ENCODE measurements around the gene UVRAG.
"Not testable (repeated sequence)": the region's sequence is repeated elsewhere in the genome, so short reads cannot be mapped to it uniquely, and the experiment has no call there.

UVRAG gene

GRCh38 chr11:75878933-75879332 is 63.9 kb downstream of the UVRAG start:
- no peak for TF ChIP-seq CTCF (IDR thresholded peaks at IDR 0.05; ENCODE audit: extremely low read depth, insufficient read depth, missing control alignments)
- DNase-seq (ENCODE audit: low spot score): no peak
- in situ Hi-C loops (cut with MboI; ENCODE audit: low pct_unique_long_range_greater_than_20kb, low sequenced_read_pairs, unreplicated experiment): no loop called here

- in situ Hi-C loops (cut with MboI; ENCODE audit: low pct_unique_long_range_greater_than_20kb, low sequenced_read_pairs, unreplicated experiment): no loop called here
- no peak for TF ChIP-seq CTCF (IDR thresholded peaks at IDR 0.05; ENCODE audit: extremely low read depth, insufficient read depth, missing control alignments)
- DNase-seq (ENCODE audit: low spot score): no peak
These were observed 64.7 kb downstream of the UVRAG start for GRCh38 chr11:75879737-75880136.

GRCh38 chr11:75880343-75880742 is 65.3 kb downstream of the UVRAG start:
- DNase-seq (ENCODE audit: low spot score); in situ Hi-C loops (cut with MboI; ENCODE audit: low pct_unique_long_range_greater_than_20kb, low sequenced_read_pairs, unreplicated experiment): not testable (repeated sequence)

GRCh38 chr11:75884321-75884720 is 69.3 kb downstream of the UVRAG start:
- no peak for DNase-seq (ENCODE audit: low spot score)
- in situ Hi-C loops (cut with MboI; ENCODE audit: low pct_unique_long_range_greater_than_20kb, low sequenced_read_pairs, unreplicated experiment): no loop called here
- no peak for TF ChIP-seq CTCF (IDR thresholded peaks at IDR 0.05; ENCODE audit: extremely low read depth, insufficient read depth, missing control alignments)

- DNase-seq (ENCODE audit: low spot score): no peak
- TF ChIP-seq CTCF (IDR thresholded peaks at IDR 0.05; ENCODE audit: extremely low read depth, insufficient read depth, missing control alignments): no peak
- in situ Hi-C loops (cut with MboI; ENCODE audit: low pct_unique_long_range_greater_than_20kb, low sequenced_read_pairs, unreplicated experiment): no loop called here
These were observed 73.4 kb downstream of the UVRAG start for GRCh38 chr11:75888416-75888815.

GRCh38 chr11:75891947-75892739 is 77.1 kb downstream of the UVRAG start:
- DNase-seq (ENCODE audit: low spot score): no peak
- no peak for TF ChIP-seq CTCF (IDR thresholded peaks at IDR 0.05; ENCODE audit: extremely low read depth, insufficient read depth, missing control alignments)
- in situ Hi-C loops (cut with MboI; ENCODE audit: low pct_unique_long_range_greater_than_20kb, low sequenced_read_pairs, unreplicated experiment): no loop called here

GRCh38 chr11:75893251-75893650 is 78.2 kb downstream of the UVRAG start:
- in situ Hi-C loops (cut with MboI; ENCODE audit: low pct_unique_long_range_greater_than_20kb, low sequenced_read_pairs, unreplicated experiment): no loop called here
- DNase-seq (ENCODE audit: low spot score): no peak
- no peak for TF ChIP-seq CTCF (IDR thresholded peaks at IDR 0.05; ENCODE audit: extremely low read depth, insufficient read depth, missing control alignments)
